Measurements from ENCODE around the gene CWC25.

The CWC25 gene

DNA sequence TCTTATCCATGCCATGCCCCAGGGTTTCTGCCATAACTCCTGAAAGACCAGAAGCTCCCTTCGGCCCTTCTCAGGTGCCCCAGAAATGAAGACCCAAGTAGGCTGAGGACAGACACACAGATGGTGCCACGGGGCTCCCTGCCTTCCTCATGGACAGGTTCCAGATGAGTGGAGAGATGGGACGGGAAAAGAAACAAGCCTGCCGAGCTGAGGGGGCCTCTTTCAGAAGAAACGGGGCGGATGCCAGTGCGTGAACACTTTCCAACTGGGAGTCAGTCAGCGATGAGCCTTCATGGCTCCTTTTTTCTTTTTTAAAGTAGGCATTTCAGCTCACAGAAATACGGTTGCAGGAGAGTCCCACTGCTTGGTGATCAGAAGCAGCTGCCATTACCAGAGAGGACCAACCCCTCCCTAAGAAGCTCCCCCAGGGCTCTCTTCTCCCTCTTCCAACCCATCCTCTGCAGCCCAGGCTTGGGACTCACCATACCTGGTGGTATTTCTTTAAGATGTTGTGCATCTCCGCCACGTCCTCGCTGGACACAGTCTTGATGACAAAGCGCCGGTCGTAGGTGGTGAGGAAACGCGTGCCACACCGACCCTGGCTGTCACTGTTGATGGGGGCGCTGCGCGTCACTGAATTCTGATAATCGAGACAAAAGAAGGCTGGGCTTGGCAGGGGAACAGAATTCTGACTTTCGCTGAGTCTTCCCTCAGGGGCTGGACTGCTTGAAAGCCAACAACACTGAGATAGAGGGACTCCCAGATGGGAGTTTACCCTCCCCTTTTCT is 45.0 kb downstream of the CWC25 start:
- DNase-seq = no peak

DNA sequence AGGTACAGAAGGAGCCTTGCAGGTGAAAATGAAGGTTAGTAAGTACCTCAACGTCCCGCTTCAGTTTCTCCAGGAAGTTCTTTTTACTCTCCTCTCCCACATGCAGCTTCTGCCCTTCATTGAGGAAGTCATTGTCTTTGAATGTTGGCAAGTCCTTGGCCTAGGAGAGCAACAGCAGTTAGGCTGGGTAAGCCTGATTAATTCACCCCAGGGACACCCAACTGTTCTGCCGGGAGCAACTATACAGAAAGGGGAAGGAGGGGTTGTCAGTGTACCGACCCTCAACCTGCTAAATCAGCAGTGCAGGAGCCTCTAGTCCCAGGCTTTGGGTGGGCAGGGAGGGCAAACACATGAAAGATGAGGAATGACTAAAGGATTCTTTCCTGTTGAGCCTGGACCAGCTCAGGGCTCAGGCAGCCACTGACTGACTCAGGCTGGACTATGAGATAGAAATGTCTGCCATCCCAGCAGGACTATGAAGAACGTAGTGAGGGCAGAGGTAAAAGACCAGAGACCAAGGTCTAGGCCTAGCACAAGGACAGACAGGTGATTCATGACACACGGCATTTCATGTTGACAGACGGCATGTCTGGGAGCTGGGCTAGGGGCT is 47.4 kb downstream of the CWC25 start:
- no peak for DNase-seq

- DNase-seq = no peak
These were observed 51.9 kb downstream of the CWC25 start for GRCh38 chr17:38773258-38773657.

DNA sequence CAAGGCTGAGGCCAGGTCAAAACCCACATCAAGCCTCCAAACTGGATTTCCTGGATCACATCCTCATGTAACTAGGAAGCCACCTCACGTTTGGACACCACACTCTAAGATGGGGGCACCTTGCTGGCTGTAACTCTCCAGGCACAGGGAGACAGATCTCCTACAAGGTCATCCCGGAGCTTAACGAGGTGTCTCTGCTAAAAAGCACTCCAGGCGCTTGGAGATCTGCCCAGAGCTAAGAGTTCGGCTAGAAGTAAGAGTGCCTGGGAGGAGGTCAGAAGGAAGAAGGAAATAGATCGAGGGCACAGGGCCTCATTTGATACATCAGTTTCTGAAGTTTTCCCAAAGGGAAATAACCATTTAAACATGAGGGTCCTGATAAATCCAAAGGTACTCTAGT is 56.7 kb downstream of the CWC25 start:
- DNase-seq = no peak

- DNase-seq = no peak
These were observed 58.8 kb downstream of the CWC25 start for GRCh38 chr17:38766341-38766740.

GRCh38 chr17:38762231-38762630 is 62.9 kb downstream of the CWC25 start:
- no peak for DNase-seq

DNA sequence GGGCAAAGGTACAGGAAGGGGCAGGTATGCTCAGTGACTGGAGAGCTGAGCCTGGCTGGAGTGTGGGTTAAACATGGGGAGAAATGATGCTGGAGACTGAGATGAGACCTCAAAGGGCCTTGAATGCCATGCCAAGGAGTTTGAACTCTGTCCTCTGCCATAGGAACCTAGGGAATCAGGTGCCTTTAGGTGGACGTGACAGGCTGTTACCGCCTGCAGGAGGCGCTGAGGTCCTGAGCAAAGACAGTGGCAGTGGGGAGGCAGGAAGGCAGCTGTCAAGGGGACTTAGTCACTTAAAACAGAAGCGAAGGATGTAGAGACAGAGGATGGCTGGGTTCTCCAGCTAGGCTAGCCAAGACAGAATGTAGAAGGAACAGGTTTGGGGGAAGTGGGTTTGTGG is 63.5 kb downstream of the CWC25 start:
- no peak for DNase-seq

GRCh38 chr17:38753071-38753506 is 72.0 kb downstream of the CWC25 start:
- no peak for DNase-seq

GRCh38 chr17:38752308-38753070 is 72.6 kb downstream of the CWC25 start, which contains the start of gene PSMB3:
TSS of gene PSMB3 (plus strand) at chr17:38752741. CDS start at chr17:38752827, 86 bp downstream.
- DNase-seq = peak; percentile 92 to 99

DNA sequence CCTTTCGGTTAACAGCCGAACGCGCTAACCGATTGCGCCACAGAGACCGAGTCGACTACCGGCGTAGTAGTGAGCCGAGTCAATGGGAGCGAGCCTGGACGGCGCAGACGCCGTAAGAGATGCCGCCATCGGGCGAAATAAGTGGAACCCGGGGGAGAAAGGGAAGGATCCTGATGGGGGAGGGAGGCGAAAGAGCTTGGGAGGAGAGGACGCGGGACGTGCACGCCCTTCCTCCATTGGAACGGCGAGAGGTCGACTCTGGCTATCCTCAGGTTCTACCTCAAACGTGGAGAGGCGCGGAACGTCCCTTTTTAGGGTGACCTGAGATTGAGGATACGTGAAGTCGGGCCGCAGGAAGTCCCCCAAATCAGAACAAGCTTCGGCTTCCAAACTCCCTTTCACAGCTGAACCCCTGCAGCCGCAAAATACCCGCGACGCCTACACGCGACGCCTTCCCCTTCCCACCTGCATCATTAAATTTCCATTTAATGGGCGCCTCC is 73.3 kb downstream of the CWC25 start:
- DNase-seq = peak; percentile 78 to 80

DNA sequence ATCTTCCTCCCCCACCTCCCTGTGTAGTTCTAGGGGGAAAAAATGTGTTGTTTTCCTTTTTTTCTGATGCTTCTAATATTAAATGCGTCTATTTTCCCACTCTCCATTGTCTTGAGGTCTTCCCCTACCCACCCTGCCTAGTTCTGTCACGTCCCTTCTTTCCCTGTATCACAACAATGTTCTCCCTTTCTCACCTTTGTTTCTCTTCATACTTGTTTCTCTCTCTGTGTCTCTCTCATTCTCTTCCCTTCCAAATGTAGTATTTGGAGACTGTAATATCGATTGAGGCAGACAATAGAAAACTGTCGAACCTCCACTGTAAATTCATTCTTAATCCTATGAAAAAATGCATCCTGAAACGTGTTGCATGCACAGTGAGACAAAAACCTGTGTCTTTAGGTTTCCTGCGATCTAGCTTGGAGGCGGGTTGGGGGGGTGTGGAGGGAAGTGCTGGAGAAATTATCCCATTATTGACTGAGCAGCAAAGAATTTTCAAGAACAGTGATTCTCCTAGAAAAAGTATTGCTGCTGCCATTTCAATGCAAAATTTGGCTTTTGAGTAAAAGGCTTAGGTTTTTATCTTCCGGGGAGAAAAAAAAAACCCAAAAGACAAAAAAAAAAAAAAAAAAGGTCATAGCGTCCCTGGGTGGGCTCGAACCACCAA is 73.8 kb downstream of the CWC25 start:
- no peak for DNase-seq

Data from NCI-H187 (cell line).